HG03469 (cell line): ENCODE measurements around the gene IGSF22.
A peak's percentile ranks its signal among the peaks of the same experiment; 100 is the strongest.

Experiments used
- ATAC-seq: cut with Tn5 transposase; IDR thresholded peaks from one replicate; pipeline ENCODE4 v1.9.1; 2021; ENCODE audit warnings: mild to moderate bottlenecking, moderate library complexity, moderate number of reproducible peaks; ENCODE audit not compliant: unreplicated experiment

The IGSF22 gene

GRCh38 chr11:18714443-18714780 lies 11.6 kb downstream of the IGSF22 start:
- ATAC-seq = no peak

DNA sequence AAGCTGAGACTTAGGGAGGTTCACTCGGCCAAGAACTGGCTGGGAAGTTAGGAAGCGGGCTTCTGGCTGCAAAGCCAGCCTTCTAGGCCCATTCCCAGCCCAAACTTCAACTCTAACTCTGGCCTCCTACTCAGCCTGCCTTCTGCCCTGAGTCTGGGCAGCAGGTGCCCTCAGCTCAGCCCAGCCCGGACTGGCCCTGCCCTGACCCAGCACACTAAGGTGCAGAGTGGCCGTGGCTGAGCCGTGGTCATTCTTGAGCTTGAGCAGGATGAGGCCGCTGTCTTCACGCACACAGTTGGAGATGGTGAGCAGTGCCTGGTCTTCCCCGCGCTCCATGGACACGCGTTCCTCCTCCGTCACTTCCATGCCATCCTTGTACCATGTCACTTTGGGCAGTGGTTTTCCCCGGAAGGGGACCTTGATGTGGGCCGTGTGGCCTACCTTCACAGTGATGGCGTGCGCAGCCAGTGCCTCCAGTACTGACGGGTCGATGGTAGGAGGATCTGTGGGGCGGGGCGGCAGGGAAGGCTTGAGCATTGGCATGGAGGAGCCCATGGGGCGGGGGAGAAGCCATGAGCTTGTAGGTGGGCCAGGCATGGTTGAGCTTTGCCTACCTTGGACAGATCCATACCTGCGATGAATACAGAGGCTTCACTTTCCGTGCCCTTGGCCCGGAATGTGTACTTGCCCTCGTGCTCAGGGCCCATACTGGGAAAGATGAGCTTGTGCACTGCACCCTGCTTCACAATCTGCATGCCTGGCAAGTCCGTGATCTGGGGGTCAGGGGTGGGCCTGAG lies 12.1 kb downstream of the IGSF22 start:
- ATAC-seq = no peak

DNA sequence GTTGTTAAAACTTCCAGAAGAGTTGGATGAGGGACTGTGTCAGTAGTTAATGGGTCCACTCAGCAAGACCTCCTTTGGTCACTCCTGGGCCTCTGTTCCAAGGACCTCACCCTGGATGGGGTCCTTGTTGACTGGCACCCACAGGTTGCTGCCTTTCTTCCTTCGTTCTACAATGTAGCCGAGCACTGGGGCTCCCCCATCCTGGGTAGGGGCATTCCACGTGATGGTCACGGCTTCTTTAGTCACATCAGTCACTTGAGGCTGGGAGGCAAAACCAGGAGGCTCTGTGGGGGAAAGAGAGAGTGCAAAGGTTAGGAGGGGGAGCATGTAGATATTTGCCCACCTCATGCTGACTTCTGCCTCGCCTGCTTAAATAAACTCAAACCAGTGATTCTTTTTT lies 15.4 kb downstream of the IGSF22 start:
- no peak for ATAC-seq

DNA sequence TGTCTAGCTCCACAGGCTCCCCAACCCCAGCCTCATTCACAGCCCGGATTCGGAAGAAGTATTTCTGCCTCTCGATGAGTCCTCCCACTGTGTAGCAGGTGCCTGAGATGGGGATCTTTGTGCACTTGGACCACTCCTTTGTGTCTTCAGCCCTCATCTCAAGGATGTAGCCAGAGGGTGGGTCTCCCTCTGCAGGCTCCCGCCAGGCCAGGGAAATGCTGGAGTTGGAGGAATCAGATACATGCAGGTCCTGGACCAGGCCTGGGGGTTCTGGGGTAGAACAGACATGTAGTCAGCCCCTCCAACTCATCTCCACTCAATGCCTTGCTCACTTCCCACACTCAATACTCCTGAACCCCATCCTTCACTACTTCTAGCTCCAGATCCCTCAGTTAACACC lies 16.6 kb downstream of the IGSF22 start:
- ATAC-seq = no peak

- ATAC-seq = no peak
These were observed 18.1 kb downstream of the IGSF22 start for GRCh38 chr11:18707811-18708340.

DNA sequence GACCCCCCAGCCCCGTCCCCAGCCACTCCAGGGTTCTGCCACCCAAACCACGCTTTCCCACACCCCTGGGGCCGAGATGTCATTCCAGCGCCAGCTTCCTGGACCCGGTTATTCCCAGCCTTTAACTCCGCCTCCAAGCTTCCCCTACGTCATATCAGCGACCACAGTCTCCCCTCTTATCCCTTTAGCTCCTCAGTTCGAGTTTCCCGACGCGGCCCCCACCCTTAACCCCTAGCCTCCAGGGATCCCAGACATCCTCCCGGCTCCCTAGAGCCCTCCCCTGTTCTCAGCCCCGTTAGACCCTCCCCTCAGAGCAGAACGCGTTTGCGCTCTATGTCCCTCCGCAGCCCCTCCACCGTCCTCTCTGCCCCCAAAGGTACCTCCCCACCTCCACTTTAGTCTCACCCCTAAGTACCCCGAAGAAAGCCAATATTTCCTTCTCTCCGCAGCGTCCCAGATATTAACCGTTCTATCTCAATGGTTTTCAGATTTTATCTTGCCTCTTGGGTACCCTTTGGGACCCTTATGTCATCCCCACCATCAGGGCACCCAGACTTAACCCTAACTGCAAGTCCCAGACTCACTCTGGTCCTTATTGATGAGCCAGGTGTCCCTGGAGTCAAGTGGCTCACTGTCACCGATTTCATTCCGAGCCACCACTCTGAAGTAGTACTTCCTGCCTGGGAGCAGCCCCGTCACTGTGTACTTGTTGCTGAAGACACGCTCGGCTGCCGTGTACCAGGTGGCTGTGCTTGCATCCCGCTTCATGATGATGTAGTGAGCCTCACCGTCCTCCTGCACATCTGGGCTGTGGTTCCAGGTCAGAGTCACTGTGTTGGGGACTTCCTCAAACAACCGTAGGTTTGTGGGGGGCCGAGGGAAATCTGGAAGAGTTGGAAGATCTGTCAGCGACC lies 19.4 kb downstream of the IGSF22 start:
- ATAC-seq = peak; percentile 46

DNA sequence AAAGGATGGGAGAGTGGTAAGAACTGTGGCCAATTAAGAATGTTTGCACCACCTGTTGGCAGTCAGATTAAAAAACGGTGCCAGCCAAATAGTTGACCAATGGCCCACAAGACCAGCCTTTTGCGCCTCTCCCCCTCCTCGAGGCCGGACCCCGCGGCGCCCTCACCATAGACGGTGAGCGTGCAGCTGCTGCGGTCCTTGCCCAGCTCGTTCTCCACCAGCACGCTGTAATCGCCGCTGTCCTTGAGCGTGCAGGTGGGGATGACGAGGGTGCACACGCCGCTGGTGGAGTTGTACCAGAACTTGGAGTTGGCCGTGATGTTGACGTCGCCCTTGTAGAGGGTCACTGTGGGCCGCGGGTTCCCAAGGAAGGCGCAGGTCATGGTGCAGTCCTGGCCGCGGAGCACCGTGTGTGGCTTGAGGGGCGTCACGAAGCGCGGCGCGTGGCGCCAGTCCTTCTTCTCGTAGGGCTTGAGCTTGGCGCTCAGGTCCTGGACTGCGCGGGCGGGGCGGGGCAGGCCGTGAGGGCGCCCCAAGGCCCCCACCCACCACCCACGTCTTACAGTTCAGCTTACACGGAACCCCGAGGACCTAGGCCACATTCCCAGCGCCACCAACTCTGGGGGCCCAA lies 20.2 kb downstream of the IGSF22 start:
- no peak for ATAC-seq

GRCh38 chr11:18704698-18705097 lies 21.3 kb downstream of the IGSF22 start:
- no peak for ATAC-seq

GRCh38 chr11:18704045-18704645 lies 21.8 kb downstream of the IGSF22 start:
- no peak for ATAC-seq

DNA sequence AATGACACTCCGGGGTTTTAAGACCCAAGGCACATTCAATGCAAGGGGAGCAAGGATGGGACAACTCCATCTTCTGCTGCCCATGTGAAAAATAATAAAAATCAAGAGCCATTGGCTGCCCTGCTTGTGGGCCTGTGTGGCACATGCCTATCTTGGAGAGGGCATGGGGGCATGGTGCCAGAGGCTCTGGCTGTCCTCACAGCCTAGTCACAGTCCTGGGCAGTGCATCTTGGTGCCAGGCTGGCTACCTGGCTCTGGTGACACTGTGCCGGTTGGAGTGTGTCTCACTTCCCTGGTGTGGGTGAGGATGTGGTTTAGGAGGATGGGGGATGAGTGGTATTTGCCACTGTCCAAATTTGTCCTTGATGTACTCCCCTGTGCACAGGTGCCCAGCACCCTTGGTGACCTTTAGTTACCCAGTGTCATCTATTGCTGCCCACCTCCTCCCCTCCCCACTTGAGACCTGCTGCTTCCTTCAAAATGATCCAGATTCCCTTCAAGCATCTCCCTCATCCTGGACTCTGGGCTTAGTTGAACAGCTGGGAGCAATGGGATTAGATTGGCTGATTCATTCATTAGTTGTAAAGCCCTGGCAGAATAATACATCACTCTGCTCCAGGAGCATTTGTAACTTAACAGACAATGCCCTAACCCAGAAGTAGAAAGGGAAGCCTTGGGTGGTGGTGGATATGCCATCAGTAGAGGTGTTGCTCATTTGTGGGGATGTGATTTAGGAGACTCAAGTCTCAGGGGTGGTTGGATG lies 22.8 kb downstream of the IGSF22 start:
- ATAC-seq = no peak

GRCh38 chr11:18701614-18702216 lies 24.3 kb downstream of the IGSF22 start:
- ATAC-seq = no peak

GRCh38 chr11:18700872-18701271 lies 25.1 kb downstream of the IGSF22 start:
- ATAC-seq = no peak

- ATAC-seq = no peak
These were observed 25.6 kb downstream of the IGSF22 start for GRCh38 chr11:18700375-18700774.

DNA sequence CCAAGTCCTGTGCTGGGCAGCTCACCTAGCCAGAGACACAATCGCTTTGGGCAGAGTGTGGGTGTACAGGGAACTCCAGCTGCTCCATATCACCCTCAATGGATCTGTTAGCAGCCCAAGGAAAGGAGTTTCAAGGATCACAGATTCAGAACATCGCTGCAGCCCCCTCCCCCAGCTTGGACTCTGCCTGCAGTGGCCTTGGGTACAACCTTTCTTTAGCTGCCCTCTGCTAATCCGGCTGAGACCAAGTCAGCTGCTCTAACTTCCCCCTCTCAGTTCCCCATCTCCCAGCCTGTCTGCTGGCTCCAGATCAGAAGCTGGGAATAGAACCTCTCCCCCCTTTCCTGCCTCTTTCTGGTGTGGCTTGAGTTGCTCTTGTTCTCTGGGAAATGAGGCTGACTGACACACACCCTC lies 26.1 kb downstream of the IGSF22 start:
- no peak for ATAC-seq

GRCh38 chr11:18699269-18699596 lies 26.8 kb downstream of the IGSF22 start:
- no peak for ATAC-seq

DNA sequence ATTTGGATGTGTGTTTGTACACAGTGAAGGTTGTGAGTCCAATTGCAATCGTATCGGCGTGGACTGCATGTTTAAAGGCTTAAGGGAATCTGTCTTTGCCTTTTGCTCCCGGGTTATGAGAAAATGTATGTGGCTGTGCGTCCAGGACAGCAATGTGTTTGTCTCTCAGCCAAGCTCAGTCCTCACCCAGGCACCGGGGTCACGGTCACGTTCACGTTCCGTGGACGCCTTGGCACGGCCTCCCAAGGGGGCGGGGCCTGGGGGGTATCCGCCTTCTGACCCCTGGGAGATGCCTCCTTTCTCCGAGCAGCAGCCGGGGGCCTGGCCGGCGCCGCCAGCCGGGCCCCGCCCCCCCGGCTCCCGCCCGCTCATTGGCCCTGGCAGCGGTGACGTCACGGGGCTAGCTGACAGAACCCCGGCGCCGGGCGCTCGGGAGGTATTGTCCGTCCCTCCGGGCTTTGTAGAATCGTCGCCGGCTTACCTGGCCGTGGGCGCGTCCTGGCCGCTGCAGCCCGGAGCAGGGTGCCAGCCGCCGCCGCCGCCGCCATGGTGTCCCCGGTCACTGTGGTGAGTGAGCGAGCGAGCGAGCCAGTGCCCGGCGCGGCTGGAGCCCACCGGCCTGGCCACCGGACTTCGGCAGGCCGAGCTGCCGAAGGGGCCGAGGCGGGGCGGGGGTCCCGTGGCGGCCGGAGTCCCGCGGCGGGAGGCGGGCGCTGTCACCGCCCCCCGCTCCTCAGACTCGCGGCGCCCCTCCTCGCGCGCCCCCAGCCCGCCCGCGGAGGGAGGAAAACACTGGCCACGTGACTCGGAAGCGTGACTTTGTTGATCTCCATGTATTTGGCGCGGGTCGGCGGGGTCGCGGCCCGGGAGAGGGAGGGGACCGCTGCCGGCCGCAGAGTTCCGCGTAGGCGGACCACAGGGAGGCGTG lies 27.4 kb downstream of the IGSF22 start, which contains the start of gene TMEM86A:
Gene TMEM86A, plus strand, starts transcription at position 439 of the 928 bp plus-strand sequence. Its CDS starts 108 bp downstream, at position 547.
- peak; percentile 87 for ATAC-seq

GRCh38 chr11:18697576-18697975 lies 28.4 kb downstream of the IGSF22 start:
- ATAC-seq = no peak

DNA sequence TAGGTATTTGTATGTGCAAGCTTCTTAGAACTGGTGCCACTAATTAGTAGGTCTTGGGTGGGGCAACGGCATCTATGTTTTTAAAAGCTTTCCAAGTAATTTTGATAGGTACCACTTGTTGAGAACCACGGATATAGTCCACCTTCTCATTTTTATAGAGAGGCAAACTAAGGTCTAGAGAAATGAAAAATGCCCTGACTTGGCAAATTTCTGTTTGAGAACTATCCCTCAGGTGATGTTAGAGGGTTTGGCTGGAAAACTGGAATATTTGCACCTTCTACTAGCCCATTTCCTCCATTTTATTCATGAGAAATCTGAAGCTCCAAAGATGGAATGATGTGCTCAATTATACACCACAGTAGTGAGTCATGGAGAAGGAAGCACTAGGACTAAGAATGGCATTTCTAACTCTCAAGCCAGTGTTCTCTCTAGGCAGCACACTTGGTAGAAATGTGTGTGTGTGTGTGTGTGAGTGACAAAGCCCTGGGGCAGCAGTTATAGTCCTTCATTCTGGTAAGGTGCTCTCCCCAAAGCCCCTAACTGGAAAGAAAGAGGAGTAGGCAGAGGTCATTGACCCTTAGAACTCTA lies 29.3 kb downstream of the IGSF22 start:
- ATAC-seq = no peak
